NCI-H2171 (cell line): ENCODE measurements around the gene DCLRE1A.
A peak's percentile ranks its signal among the peaks of the same experiment; 100 is the strongest.

Experiments used
- DNase-seq: peaks from one replicate; lab custom pipeline; 2025; lab: John Stamatoyannopoulos, UW

Gene DCLRE1A

GRCh38 chr10:113854013-113854760 is at the start of gene DCLRE1A, which contains the start of gene NHLRC2:
Gene DCLRE1A (minus strand): TSS chr10:113854082. CDS start chr10:113853182, 900 bp downstream.
Gene NHLRC2 (plus strand): TSS chr10:113854661. CDS start chr10:113854873, 212 bp downstream.
- DNase-seq: peak; percentile 64

GRCh38 chr10:113899952-113900598 is 46.2 kb upstream of the DCLRE1A start:
- DNase-seq: no peak

DNA sequence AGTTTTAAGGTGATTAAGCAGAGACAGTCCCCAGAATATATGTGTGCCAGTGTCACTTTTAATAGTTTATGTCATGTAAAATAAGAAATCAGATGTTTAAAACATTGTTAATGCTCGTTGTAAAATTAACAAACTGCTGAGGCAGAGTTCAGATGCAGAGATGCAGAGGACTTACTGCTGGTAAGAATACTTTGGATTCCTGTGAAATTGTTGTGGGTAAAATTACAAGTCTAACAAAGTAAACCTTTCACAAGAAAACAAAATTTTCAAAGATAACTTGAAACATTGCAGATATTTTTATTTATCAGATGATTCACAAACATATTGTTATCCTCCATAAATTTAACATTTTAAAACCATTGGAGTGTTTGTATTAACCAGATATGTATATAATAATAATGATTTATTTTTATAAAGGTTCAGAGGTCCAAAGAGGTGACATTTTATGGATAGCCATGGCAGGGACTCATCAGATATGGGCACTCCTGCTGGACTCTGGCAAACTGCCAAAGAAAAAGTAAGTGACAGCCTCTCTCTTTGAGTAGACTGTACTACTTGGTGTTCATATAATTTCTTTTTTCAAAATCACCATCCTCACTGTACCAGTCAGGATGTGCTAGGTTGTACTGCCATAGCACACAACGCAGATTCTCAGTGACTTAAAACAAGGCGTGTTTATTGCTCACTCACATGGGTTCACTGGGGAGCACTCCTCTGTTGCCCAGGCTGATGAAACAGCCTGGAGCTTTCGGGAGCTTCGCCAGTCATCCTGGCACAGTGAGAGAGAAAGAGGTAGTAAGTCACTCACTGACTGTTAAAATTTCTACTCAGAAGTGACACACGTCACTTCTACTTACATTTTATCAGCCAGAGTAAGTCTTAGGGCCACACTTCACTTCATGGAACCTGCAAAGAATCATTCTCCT is 44.1 kb upstream of the DCLRE1A start:
- DNase-seq: no peak

DNA sequence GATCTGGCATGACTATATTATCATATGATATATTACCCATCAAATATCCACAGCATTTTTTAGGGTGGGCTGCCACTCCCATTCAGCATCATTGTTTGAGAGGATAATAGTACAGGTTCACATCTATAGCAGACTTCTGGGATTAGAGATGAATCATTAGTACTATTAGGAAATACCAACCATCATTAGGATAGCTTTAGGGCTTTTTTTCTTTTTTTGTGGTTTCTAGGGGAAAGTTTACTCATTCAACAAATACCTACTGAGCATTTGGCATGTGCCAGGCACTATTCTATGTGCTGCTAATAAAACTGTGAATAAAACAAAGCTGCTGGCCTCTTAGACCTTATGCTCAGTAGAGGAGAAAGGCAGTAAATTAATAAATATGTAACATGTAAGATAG is 41.1 kb upstream of the DCLRE1A start:
- no peak for DNase-seq

GRCh38 chr10:113894581-113894980 is 40.7 kb upstream of the DCLRE1A start:
- DNase-seq: no peak

DNA sequence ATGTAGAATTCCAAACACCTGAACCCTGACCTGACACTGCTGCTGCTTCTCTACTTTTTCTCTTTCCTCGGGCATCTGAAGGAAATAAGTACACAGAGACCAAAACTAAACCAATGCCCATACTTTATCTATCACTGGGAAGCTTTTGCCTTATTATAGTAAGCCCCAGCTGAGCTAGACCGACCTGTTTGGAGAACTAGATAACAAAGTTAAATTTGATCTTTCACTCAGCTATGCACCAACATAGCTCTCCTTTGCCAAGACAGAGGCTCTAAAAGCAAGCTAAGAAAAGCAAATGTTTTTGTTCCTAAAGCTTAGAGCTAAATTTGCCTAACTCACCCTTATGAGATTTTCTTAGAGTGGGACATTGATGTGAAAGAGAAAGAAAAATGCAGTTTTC is 39.7 kb upstream of the DCLRE1A start:
- DNase-seq: no peak

DNA sequence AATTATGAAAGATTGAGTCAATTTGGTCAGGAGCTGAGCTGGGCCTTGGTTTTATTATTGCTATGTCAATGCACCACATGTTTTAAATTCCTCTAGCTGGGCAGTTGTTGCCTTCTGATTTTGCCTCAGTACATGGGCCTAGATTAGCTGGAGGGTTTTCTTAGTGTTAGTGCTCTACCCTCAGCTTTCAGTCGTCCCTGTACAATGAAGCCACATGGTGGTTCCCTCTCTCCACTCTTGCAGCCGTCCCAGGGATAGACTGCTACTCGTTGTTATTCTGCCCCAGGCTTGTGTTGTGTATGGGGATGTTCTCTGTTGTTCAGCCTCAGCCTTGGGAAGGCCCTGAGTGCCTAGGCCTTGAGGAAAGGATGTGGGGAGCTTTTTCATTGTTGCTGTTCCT is 37.6 kb upstream of the DCLRE1A start:
- DNase-seq: no peak

GRCh38 chr10:113890769-113891168 is 36.9 kb upstream of the DCLRE1A start:
- DNase-seq: no peak

- DNase-seq: no peak
Measured at GRCh38 chr10:113889911-113890310, 36.0 kb upstream of the DCLRE1A start.

- no peak for DNase-seq
Measured at GRCh38 chr10:113882240-113882639, 28.4 kb upstream of the DCLRE1A start.

GRCh38 chr10:113880236-113880635 is 26.4 kb upstream of the DCLRE1A start:
- no peak for DNase-seq

DNA sequence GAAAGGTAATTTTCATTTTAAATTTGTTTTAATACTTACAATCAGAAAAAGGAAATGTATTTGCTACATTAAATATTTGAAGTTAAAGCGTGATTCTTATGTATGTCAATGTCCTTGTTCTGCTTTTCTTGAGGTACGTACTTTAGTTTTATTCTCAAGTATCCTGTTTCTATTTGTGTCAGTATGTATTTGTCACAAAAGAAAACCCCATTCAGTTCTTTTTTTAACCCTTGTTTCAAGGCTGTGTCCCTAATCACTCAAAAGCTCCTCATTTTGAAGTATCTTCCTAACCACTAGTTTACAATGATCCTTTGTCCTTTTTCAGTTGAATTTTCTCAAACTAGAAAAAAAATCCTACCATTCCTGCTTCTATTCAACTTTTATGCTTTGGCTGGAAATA is 25.8 kb upstream of the DCLRE1A start:
- no peak for DNase-seq

- no peak for DNase-seq
Measured at GRCh38 chr10:113876461-113876860, 22.6 kb upstream of the DCLRE1A start.

DNA sequence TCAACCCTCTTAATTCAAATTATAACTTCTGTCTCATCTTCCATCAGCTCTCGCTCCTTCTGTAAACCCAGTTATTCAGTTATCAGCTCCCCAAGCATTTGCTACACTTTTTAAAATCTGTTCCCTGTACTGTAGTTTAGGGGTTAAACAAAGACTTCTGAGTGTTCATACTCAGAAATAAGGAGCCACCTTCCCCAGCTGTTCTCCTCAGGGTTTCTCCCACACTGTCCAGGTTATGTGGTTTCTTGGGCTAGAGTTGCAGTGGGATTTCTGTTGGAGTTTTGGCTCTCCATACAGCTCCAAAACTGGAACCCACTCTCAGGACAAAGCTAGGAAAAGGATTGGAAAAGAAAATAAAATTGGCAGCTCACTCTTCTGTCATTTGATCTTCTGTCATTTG is 21.3 kb upstream of the DCLRE1A start:
- DNase-seq: no peak

GRCh38 chr10:113872139-113873030 is 18.5 kb upstream of the DCLRE1A start:
- no peak for DNase-seq

- no peak for DNase-seq
Measured at GRCh38 chr10:113869789-113870188, 15.9 kb upstream of the DCLRE1A start.

- DNase-seq: no peak
Measured at GRCh38 chr10:113867904-113868303, 14.0 kb upstream of the DCLRE1A start.

DNA sequence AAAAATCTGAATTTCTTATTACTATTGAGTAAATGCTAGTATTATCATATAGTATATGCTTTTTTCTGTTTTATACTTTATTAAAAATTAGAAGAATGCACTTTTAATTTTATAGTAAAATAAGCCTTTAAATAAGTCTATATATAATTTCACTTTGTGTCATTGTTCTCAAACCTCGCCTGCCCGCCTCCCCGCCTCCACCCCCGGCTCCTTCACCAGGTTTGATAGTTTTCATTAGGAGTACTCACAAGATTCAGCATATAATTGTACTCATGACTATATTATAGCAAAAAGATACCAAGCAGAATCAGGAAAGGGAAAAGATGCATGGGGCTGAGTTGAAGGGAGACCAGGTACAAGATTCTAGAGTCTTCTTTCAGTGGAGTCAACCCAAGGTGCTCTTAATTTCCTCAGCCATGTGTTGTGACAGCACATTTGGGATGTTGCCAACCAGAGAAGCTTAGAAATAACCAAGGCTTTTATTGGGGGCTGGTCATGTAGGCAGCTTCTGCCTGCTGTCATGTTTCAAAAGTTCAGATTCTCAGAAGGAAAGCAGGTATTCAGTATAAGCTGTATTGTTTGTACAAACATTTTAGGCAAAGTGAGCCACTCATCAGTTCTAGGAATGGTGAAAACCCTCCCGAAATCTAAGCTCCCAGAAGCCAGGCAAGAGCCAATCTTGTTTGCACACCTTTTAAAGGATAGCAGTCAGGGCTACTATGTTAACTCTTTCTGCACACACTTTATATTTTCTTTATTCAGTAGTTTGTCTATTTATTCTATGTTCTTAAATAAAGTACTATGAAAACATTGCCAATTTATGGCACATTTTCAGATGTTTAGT is 12.9 kb upstream of the DCLRE1A start:
- no peak for DNase-seq

GRCh38 chr10:113865901-113866300 is 12.0 kb upstream of the DCLRE1A start:
- no peak for DNase-seq

DNA sequence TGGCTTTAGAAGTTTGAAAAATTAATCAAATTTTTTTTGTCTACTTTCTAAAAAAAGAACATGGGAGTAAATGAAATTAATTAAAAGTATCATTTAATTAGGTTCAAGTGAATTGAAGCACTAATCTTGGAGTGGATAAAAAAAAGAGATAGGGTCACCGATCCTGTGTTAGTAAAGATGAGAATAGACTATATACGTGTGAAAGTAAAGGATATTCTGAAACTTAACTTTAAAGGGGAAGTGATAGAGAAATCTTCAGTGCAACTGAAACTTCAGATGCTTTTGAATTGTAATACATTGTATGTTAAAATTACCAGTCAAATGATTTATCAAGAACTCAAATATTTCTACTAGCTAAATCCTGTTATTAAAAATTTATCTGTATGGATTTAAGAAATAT is 5.4 kb upstream of the DCLRE1A start:
- DNase-seq: no peak

GRCh38 chr10:113858541-113858940 is 4.7 kb upstream of the DCLRE1A start:
- no peak for DNase-seq
